Natural killer cell (primary cell): ENCODE data around the gene TTLL6. TPM values are rescaled to one million over a fixed set of nuclear protein-coding genes. Genes with fewer than 3 reads are reported as not detected.

Experiments used
- ATAC-seq, 3 donors: fragments of 150-1000 bp in 2 of 3; fragments of 200-7000 bp in 1 of 3; cut with Tn5 transposase; 1 replicate in 1 of 3; 2 replicates in 2 of 3; pipeline ENCODE4 v1.10.0; 2021; ENCODE audit warnings: mild to moderate bottlenecking in 2 of 3, moderate library complexity in 2 of 3
- DNase-seq, 2 donors: peaks; one replicate each; pipeline versions ENCODE4 v3.0.0 to v3.0.0-alpha.2; 2013 to 2021; ENCODE audit warnings: mixed read lengths in 1 of 2
- H3K27ac ChIP-seq: one replicate; pipeline ENCODE4 v1.5.1; 2013; ENCODE audit warnings: mild to moderate bottlenecking, low read length
- H3K27me3 ChIP-seq: one replicate; pipeline ENCODE4 v1.6.1; 2013; ENCODE audit warnings: low read length; ENCODE audit not compliant: control insufficient read depth, insufficient read depth
- H3K36me3 ChIP-seq: one replicate; pipeline ENCODE4 v1.6.1; 2013; ENCODE audit warnings: low read length; ENCODE audit not compliant: control insufficient read depth, insufficient read depth
- H3K4me1 ChIP-seq: one replicate; pipeline ENCODE4 v1.6.1; 2013; ENCODE audit warnings: low read length; ENCODE audit not compliant: control insufficient read depth, insufficient read depth
- H3K4me3 ChIP-seq: one replicate; pipeline ENCODE4 v1.5.1; 2013; ENCODE audit warnings: low read length
- H3K9me3 ChIP-seq: one replicate; pipeline ENCODE4 v1.6.1; 2013; ENCODE audit warnings: low read length; ENCODE audit not compliant: control insufficient read depth, insufficient read depth
- H3K27ac Mint-ChIP-seq, 2 donors: one replicate each; pipeline ENCODE4 v1.8.0; 2022; ENCODE audit warnings: mild to moderate bottlenecking in 2 of 2, mixed read lengths in 2 of 2, moderate library complexity in 1 of 2
- H3K27me3 Mint-ChIP-seq, 2 donors: one replicate each; pipeline ENCODE4 v1.8.0; 2022; ENCODE audit warnings: low read depth in 2 of 2, mixed read lengths in 2 of 2
- H3K36me3 Mint-ChIP-seq: one replicate; pipeline ENCODE4 v1.8.0; 2022; ENCODE audit warnings: mixed read lengths
- H3K4me1 Mint-ChIP-seq, 2 donors: one replicate each; pipeline ENCODE4 v1.8.0; 2022; ENCODE audit warnings: mixed read lengths in 2 of 2
- H3K4me3 Mint-ChIP-seq: one replicate; pipeline ENCODE4 v1.8.0; 2022; ENCODE audit warnings: mild to moderate bottlenecking, moderate library complexity, mixed read lengths
- H3K9me3 Mint-ChIP-seq, 2 donors: one replicate each; pipeline ENCODE4 v1.8.0; 2022; ENCODE audit warnings: mixed read lengths in 2 of 2
- WGBS: methylation state at CpG from one replicate; pipeline ENCODE4 v1.1.7; 2013; ENCODE audit warnings: missing lambda C conversion rate; ENCODE audit not compliant: insufficient coverage; 5-methylcytosine and 5-hydroxymethylcytosine counted together
- intact Hi-C: fragments of 100-400 bp; cut with micrococcal nuclease; formaldehyde crosslinking; loops from one replicate; pipeline ENCODE4 v1.14.2; 2022
- total RNA-seq, 4 donors: library from RNA; stranded (reverse); fragments of 120-200 nt in 1 of 4; gene quantifications; one replicate each; pipeline versions ENCODE4 v1.2.3 to v1.2.4, GENCODE V29; 2013 to 2022
- TF ChIP-seq, protein P1 (sequence below): fragments of 200-600 bp; IDR thresholded peaks from one replicate; pipeline ENCODE4 v1.8.0; 2022; ENCODE audit warnings: antibody characterized with exemption

TTLL6 gene
- total RNA-seq, 3 donors from 2014 or later (not counting 1 experiment from before 2014, with no cell fraction given) = not detected

DNA sequence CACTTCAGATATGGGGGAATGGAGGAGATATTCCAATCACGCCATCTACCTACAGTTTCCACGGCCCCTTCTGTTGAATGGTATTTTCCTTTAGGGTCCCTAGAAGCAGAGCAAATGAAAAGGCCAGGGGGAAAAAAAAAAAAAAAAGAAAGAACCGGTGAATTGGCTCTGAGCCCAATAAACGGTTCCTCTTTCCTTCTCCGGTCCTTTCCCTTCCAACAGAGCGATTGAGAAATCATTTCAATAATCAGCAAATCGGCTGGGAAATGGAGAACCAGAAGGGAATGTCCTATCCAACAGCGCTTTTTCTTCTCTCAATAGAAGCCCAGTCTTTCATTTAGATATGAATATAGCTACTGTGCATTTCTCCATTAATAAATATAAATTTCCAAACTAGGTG lies 61.7 kb downstream of the TTLL6 start:
- Mint-ChIP-seq H3K9me3 (no peaks in the 10 kb centered on the region), H3K36me3 (no peaks in the 10 kb centered on the region), H3K4me3 (no peak overlapping the region), H3K4me1 (peaks cover 0 to 5% of the 10 kb centered on the region in 2 donors), H3K27ac (no peak overlapping the region), H3K27me3 (peaks cover 61 to 74% of the 10 kb centered on the region in 2 donors)
- Histone ChIP-seq H3K27ac (no peak overlapping the region), H3K4me3 (no peak overlapping the region), H3K4me1 (peaks cover 13% of the 10 kb centered on the region), H3K27me3 (peaks cover 53% of the 10 kb centered on the region), H3K36me3 (no peaks in the 10 kb centered on the region), H3K9me3 (no peaks in the 10 kb centered on the region)
- intact Hi-C loops = loop anchor here (5.0 to 10.0 kb wide), 2 partner anchors 33 to 141 kb away; partner anchors contain the start of genes HOXB7, HOXB8, PRAC1 and PRAC2
- ATAC-seq (no peak), DNase-seq (no peak)
- TF ChIP-seq, protein P1, sequence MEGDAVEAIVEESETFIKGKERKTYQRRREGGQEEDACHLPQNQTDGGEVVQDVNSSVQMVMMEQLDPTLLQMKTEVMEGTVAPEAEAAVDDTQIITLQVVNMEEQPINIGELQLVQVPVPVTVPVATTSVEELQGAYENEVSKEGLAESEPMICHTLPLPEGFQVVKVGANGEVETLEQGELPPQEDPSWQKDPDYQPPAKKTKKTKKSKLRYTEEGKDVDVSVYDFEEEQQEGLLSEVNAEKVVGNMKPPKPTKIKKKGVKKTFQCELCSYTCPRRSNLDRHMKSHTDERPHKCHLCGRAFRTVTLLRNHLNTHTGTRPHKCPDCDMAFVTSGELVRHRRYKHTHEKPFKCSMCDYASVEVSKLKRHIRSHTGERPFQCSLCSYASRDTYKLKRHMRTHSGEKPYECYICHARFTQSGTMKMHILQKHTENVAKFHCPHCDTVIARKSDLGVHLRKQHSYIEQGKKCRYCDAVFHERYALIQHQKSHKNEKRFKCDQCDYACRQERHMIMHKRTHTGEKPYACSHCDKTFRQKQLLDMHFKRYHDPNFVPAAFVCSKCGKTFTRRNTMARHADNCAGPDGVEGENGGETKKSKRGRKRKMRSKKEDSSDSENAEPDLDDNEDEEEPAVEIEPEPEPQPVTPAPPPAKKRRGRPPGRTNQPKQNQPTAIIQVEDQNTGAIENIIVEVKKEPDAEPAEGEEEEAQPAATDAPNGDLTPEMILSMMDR = no peak
- 3% methylated on average over 4 of the region's 8 CpGs for WGBS

- intact Hi-C loops = loop anchor here (5.0 to 10.0 kb wide), 2 partner anchors 32 to 140 kb away; partner anchors contain the start of genes HOXB7, HOXB8, PRAC1 and PRAC2
- H3K36me3 Mint-ChIP-seq = no peaks in the 10 kb centered on the region
- H3K9me3 ChIP-seq = no peaks in the 10 kb centered on the region
- H3K27ac Mint-ChIP-seq = no peak overlapping the region
- H3K4me3 Mint-ChIP-seq = no peak overlapping the region
- peaks cover 60% of the 10 kb centered on the region for H3K27me3 ChIP-seq
- DNase-seq (no peak), ATAC-seq (no peak)
- H3K36me3 ChIP-seq = no peaks in the 10 kb centered on the region
- TF ChIP-seq, protein P1 = no peak
- peaks cover 0 to 5% of the 10 kb centered on the region in 2 donors for H3K4me1 Mint-ChIP-seq
- no peak overlapping the region for H3K27ac ChIP-seq
- H3K27me3 Mint-ChIP-seq = peaks cover 65 to 72% of the 10 kb centered on the region in 2 donors
- no peaks in the 10 kb centered on the region for H3K9me3 Mint-ChIP-seq
- H3K4me1 ChIP-seq = peaks cover 13% of the 10 kb centered on the region
- no peak overlapping the region for H3K4me3 ChIP-seq
- WGBS = 9% methylated on average over 52 of the region's 52 CpGs
Observed at GRCh38 chr17:48754500-48755261, 62.3 kb downstream of the TTLL6 start.

- H3K4me3 Mint-ChIP-seq = no peak overlapping the region
- H3K4me1 ChIP-seq = peaks cover 13% of the 10 kb centered on the region
- DNase-seq = no peak
- no peaks in the 10 kb centered on the region for H3K36me3 Mint-ChIP-seq
- 13% methylated on average over 21 of the region's 22 CpGs for WGBS
- no peak overlapping the region for H3K4me3 ChIP-seq
- H3K4me1 Mint-ChIP-seq = peaks cover 0 to 5% of the 10 kb centered on the region in 2 donors
- H3K9me3 Mint-ChIP-seq = no peaks in the 10 kb centered on the region
- no peak overlapping the region for H3K27ac ChIP-seq
- no peak for ATAC-seq
- intact Hi-C loops = loop anchor here (10.0 kb wide), 1 partner anchor 139 kb away; the partner anchor contains the start of genes HOXB7 and HOXB8
- H3K27me3 ChIP-seq = peaks cover 65% of the 10 kb centered on the region
- TF ChIP-seq, protein P1 = no peak
- H3K36me3 ChIP-seq = no peaks in the 10 kb centered on the region
- no peaks in the 10 kb centered on the region for H3K9me3 ChIP-seq
- H3K27ac Mint-ChIP-seq = no peak overlapping the region
- H3K27me3 Mint-ChIP-seq = peaks cover 69 to 72% of the 10 kb centered on the region in 2 donors
Observed at GRCh38 chr17:48753794-48754499, 63.1 kb downstream of the TTLL6 start.
